Kidney (tissue), 14 donors: ENCODE measurements around the gene ELFN2. TPM values are rescaled to one million over a fixed set of nuclear protein-coding genes. Genes with fewer than 3 reads are reported as not detected.

Experiments
- DNase-seq, 5 donors: peaks; one replicate each; pipeline ENCODE4 v3.0.0-alpha.2; 2013 to 2020
- FAIRE-seq: peaks from 2 replicates; lab custom pipeline; 2012; peaks lifted over from hg19 to GRCh38; lab: Jason Lieb, UNC
- H3K27ac ChIP-seq, 2 donors: one replicate each; pipeline ENCODE4 v1.7.0; 2013; ENCODE audit warnings: low read depth in 2 of 2, low read length in 2 of 2, inconsistent platforms in 1 of 2
- H3K27me3 ChIP-seq: one replicate; pipeline ENCODE4 v1.7.1; 2013; ENCODE audit warnings: low read length, inconsistent platforms; ENCODE audit not compliant: control insufficient read depth, insufficient read depth
- H3K36me3 ChIP-seq, 3 donors: one replicate each; pipeline versions ENCODE4 v1.7.0 to v1.7.1; 2013; ENCODE audit warnings: low read length in 3 of 3, control low read depth in 1 of 3, inconsistent platforms in 1 of 3; ENCODE audit not compliant: insufficient read depth in 3 of 3, control insufficient read depth in 2 of 3
- H3K4me1 ChIP-seq, 3 donors: one replicate each; pipeline versions ENCODE4 v1.7.0 to v1.7.1; 2013; ENCODE audit warnings: low read length in 3 of 3, inconsistent platforms in 1 of 3, low read depth in 1 of 3; ENCODE audit not compliant: control insufficient read depth in 2 of 3, insufficient read depth in 2 of 3
- H3K4me3 ChIP-seq, 3 donors: one replicate each; pipeline versions ENCODE4 v1.7.0 to v1.8.1; 2013; ENCODE audit warnings: low read length in 3 of 3, control low read depth in 1 of 3, inconsistent platforms in 1 of 3
- H3K9ac ChIP-seq, 3 donors: one replicate each; pipeline versions ENCODE4 v1.7.0 to v1.7.1; 2013; ENCODE audit warnings: low read length in 3 of 3, control low read depth in 1 of 3, inconsistent platforms in 1 of 3
- H3K9me3 ChIP-seq, 3 donors: one replicate each; pipeline versions ENCODE4 v1.7.0 to v1.7.1; 2013; ENCODE audit warnings: low read length in 3 of 3, control low read depth in 1 of 3, inconsistent platforms in 1 of 3; ENCODE audit not compliant: control insufficient read depth in 2 of 3, insufficient read depth in 1 of 3
- CTCF ChIP-seq: IDR thresholded peaks from 3 replicates; pipeline ENCODE4 v1.5.1; 2012; ENCODE audit warnings: mild to moderate bottlenecking, moderate library complexity, borderline replicate concordance; ENCODE audit not compliant: insufficient read depth; ENCODE audit errors: extremely low read depth
- intact Hi-C: fragments of 100-400 bp; cut with DNase I; formaldehyde crosslinking; loops from one replicate; pipeline ENCODE4 v1.11.1; 2022
- polyA plus RNA-seq: library from polyadenylated mRNA; stranded (reverse); fragments of 350-450 nt; fragmentation: Illumina TruSeq; extraction: RNeasy Lipid Tissue Mini Kit (QIAGEN cat#74804); gene quantifications from one replicate; pipeline ENCODE4 v1.2.3, GENCODE V29; 2014; ENCODE audit warnings: low read depth, low replicate concordance; ENCODE audit not compliant: insufficient read depth
- total RNA-seq: library from RNA; stranded (reverse); fragmentation: NEBNext Ultra II Directional; extraction: Animal tissue kit (Norgen Biotek cat#: 25700); gene quantifications from one replicate; pipeline ENCODE4 v1.2.1, GENCODE V29; 2021
- donor health status: control.
- donor health status: control.
- donor health status: control.
- donor health status: control.
- donor health status: control.
- donor health status: DM: yes; HTN: yes; CAD: no.
- donor health status: Normal renal cell carcinoma (clear cell type).

Gene ELFN2
- total and polyA plus RNA-seq, 2 donors from 2014 or later: 0.19 to 4.6 TPM

- Histone ChIP-seq H3K27me3 (no peaks in the 10 kb centered on the region), H3K9ac (no peak overlapping the region), H3K9me3 (no peaks in the 10 kb centered on the region), H3K36me3 (no peaks in the 10 kb centered on the region), H3K27ac (peak overlapping the region; percentile 72 to 85), H3K4me1 (peaks cover 0 to 17% (median 3%) of the 10 kb centered on the region in 3 donors), H3K4me3 (no peak overlapping the region)
- no peak for FAIRE-seq
- TF ChIP-seq CTCF: no peak
- intact Hi-C loops: no loop called here
- peak in 2 of 5 donors; percentile 59 to 69 for DNase-seq
Observed at GRCh38 chr22:37379085-37379484, 48.2 kb downstream of the ELFN2 start.

DNA sequence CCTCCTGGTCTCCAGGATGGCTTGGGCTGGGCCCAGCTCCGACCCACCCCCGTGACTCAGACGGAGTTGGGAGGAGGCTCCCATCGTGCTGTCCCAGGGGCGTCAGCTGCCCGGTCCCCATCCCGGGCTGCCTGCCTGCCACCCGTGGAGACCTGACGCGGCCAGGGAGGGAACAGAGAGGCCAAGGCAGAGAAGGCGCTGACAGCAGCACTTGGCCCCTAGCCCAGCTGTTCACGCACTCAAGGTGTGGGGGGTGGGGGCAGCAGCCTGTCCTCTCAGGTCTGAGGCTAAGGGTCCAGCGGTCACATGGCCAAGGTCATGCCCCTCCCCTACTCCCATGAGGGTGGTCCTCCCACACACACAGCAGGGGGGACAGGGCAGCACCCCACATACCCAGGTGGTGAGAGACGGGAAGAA lies 48.6 kb downstream of the ELFN2 start:
- no peak overlapping the region for H3K4me3 ChIP-seq
- H3K9ac ChIP-seq: no peak overlapping the region
- H3K27me3 ChIP-seq: no peaks in the 10 kb centered on the region
- no peak for TF ChIP-seq CTCF
- FAIRE-seq: no peak
- no peak for DNase-seq
- intact Hi-C loops: no loop called here
- no peaks in the 10 kb centered on the region for H3K9me3 ChIP-seq
- H3K27ac ChIP-seq: peak overlapping the region; percentile 72 to 85
- no peaks in the 10 kb centered on the region for H3K36me3 ChIP-seq
- H3K4me1 ChIP-seq: peaks cover 0 to 17% (median 3%) of the 10 kb centered on the region in 3 donors

- peaks cover 0 to 17% (median 3%) of the 10 kb centered on the region in 3 donors for H3K4me1 ChIP-seq
- H3K4me3 ChIP-seq: no peak overlapping the region
- H3K9me3 ChIP-seq: no peaks in the 10 kb centered on the region
- H3K36me3 ChIP-seq: no peaks in the 10 kb centered on the region
- FAIRE-seq: no peak
- no peaks in the 10 kb centered on the region for H3K27me3 ChIP-seq
- DNase-seq: peak in 3 of 5 donors; percentile 67 to 77 (median 71)
- intact Hi-C loops: no loop called here
- no peak overlapping the region for H3K9ac ChIP-seq
- TF ChIP-seq CTCF: no peak
- peak overlapping the region; percentile 32 to 37 for H3K27ac ChIP-seq
Observed at GRCh38 chr22:37377927-37378326, 49.4 kb downstream of the ELFN2 start.

- Histone ChIP-seq H3K4me3 (no peak overlapping the region), H3K36me3 (no peaks in the 10 kb centered on the region), H3K27me3 (no peaks in the 10 kb centered on the region), H3K27ac (no peak overlapping the region), H3K4me1 (peaks cover 0 to 17% (median 3%) of the 10 kb centered on the region in 3 donors), H3K9me3 (no peaks in the 10 kb centered on the region), H3K9ac (no peak overlapping the region)
- FAIRE-seq: no peak
- intact Hi-C loops: no loop called here
- no peak for DNase-seq
- TF ChIP-seq CTCF: no peak
Observed at GRCh38 chr22:37377138-37377537, 50.1 kb downstream of the ELFN2 start.
